GM21529 (cell line): ENCODE results near the gene CHI3L1.
"Not testable (repeated sequence)": the region's sequence is repeated elsewhere in the genome, so short reads cannot be mapped to it uniquely, and the experiment has no call there.

Experiments
- ATAC-seq: cut with Tn5 transposase; IDR thresholded peaks from one replicate; pipeline ENCODE4 v1.9.1; 2021; ENCODE audit not compliant: unreplicated experiment

CHI3L1 gene

DNA sequence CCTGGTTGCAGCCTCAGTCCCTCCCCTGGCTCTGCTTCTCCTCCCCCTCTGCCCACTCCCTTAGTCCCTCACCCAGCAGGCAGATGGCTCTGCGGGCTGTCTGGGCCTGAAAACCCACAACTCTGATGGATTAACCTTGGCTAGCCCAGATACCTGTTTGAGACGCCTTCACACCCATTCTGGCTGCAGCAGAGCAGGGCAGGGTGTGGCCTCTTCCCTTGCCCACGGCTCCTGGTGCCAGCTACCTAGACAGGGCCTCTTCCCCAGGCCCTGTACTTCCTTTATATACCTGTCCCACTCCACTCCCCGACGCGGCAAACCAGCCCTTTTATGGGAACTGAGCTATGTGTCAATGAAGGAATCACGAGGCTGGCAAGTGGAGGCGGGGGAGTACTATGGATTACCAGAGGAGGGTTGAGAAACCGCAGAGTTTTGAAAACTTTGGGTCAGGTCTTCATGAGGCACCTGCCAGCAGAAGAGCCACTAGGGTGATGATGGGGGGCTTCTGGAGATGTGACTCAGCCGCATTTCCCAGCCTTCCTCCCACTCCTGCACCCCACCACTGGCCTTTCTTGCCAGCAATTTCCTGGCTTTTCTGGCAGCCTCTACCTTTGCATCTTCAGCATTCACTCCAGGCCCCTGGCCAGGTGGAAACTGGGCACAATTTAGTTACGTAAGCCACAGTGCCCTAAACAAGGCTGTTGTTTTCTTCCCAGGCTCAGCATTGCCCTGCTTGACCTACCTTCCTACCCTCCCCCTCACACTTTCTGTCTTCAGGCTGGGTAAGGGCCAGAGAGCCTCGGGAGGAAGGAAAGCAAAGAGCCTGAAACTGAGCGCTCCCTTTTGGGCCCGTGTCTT is at the start of gene CHI3L1:
TSS of gene CHI3L1 (minus strand) at position 259 of the 858 bp plus-strand sequence. CDS start at position 178, 81 bp downstream.
- ATAC-seq, result no peak

DNA sequence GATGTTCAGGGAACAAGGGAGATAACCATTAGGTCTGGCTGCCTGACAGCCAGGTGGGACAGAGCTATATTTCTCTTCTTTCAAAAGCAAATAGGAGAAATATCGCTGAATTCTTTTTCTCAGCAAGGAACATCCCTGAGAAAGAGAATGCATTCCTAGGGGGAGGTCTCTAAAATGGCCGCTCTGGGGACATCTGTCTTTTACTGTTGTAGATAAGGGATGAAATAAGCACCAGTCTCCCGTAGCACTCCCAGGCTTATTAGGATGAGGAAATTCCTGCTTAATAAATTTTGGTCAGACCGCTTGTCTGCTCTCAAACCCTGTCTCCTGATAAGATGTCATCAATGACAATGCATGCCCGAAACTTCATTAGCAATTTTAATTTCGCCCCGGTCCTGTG is 48.4 kb upstream of the CHI3L1 start:
- not testable (repeated sequence) for ATAC-seq

DNA sequence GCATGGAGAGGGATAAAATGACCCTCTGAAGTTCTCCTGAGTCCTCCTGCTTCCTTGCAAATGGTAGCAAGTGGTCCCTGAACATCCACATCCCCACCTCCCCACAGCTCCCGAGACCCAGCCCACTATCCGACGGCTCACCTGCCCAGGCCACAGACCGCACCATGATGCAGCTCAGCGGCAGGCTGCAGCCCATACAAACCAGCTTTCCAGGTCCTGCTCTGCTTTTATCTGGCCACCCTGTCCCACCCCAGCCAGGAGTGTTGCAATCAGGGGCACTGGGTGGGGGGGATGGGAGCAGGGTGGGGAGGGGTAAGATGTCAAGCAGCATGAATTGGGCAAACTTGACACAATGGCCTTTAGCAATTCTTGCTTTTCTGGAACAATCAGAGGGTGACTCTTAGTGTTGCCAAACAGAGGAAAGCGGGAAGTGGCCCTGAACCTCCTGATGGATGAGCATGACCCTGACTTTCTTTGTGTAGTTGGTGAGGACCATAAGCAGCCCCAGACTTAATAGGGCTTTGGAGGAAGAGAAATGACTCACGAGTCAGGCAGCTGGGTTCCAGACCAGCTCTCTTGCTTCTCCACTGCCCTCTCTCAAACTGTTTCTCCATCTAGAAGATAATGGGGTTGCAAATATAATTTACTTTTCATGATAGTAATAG is 43.1 kb upstream of the CHI3L1 start, which contains the start of gene CHIT1:
TSS of gene CHIT1 (minus strand) at position 203 of the 665 bp plus-strand sequence. CDS start at position 166, 37 bp downstream.
- ATAC-seq, result no peak

DNA sequence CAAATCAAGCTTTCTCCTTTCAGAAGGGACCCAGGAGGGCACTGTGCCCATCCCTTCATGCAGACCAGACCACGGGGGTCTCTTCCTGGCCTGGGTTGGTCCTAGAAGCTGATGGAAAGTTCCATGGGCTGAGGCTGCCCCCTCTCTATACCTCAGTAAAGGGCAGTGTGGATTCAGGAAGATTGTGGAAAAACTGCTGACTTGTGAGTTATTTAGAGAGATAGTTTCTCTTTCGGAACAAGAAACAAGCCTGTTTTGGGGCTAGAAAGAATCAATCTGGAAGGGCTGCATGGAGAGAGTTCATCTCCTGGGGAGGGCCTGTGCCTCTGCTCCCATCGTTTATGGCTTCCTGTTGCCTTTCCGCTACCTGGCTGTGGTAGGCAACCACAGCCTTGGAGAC is 42.2 kb upstream of the CHI3L1 start:
- ATAC-seq, result no peak

DNA sequence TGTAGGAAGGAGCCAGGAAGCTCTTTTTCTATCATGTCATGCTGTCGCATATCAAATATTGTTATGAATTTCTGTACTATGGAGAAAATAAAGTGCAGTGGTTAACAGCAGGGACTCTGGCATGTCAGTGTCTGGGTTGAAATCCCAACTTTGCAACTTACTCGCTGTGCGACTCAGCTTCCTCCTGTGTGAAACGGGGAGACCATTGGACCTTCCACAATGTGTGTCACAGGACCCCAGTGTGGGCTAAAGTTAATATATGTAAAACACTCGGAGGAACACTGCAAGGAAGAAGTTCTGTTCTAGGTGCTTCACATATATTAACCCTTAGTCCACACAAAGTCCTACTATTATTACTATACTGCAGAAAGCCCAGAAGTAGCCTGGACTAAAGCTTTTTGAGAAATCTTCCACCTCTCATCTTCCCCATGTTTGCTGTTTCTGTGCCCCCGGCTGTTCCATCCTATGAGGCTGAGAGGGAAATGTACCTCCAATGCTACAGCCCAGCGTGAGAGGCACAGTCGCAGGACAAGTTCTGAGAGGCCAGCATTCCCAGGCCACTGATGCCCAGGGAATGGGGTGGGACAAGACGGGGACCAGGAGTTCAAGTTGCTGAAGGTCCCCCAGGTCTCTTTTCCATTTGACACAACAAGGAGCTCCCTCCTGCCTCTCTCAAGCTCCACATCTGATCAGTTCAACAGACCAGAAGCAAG is 41.0 kb upstream of the CHI3L1 start:
- ATAC-seq, result no peak

DNA sequence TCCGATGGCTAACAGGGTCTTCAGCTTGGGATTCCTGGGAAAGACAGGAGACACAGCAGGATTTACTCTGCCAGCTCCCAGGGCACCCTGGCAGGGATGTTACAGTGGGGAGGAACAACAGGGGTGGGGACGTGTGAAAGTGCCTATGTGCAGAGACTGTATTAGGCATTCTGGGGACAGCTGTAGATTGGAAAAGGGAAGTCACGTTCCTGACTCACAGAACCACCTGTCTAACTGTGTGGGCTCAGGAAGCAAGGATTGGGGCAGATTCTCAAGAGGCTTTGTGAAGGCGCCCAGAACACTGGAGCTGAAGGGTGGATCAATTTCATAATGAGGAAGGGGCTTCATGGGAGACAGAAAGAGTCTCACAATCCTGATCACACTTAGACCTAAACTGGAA is 38.6 kb upstream of the CHI3L1 start:
- ATAC-seq, result no peak

DNA sequence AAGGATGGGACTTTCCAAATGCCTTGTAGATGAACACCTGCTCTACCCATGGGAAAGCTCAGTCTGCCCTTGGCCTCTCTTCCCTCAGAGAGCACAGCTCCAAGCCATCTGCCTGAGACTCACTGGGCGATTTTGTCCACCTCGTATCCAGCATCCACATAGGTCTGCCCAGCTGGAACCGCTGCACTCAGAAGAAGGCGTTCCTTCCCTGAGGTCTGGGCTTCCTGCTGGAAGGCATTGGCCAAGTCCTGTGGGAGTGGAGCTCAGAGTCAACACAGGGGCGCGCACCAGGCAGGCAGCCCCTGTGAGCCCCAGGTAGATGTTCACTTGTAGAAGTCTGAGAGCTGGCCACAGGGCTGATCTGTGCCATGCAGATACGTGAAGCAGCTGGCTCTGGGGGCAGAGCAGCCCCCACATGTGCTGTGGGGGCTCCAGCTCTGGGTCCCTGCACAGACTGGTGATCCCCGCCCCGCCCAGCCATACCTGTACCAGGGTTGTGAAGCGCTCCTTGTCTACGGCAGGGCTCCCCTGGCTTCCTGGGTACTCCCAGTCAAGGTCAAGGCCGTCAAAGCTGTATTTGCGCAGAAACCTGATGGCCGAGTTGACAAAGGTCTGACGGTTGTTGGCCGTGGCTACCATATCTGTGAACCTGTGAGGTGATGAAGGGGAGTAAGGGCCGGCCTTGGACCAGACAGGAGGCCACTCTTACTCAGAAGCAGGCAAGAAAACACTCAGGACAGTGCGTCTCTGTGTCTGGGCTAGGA is 36.7 kb upstream of the CHI3L1 start:
- no peak for ATAC-seq

DNA sequence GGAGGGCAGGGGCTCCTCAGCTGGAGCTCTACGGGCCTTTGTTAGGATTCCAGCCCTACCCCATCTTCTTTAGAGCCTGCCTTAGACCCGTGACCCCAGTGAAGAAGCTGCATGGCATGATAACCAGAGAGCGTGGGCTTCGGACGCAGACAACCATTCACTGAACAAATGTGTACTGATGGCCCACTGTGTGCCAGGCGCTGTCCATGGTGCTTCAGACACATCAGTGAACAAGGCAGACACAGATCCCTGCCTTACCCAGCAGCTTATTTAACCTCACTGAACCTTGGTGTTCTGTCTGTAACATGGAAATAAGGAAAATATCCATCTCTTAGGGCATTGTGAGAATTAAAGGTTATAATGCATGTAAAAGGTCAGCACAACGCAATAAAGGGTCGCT is 33.4 kb upstream of the CHI3L1 start:
- ATAC-seq, result no peak

DNA sequence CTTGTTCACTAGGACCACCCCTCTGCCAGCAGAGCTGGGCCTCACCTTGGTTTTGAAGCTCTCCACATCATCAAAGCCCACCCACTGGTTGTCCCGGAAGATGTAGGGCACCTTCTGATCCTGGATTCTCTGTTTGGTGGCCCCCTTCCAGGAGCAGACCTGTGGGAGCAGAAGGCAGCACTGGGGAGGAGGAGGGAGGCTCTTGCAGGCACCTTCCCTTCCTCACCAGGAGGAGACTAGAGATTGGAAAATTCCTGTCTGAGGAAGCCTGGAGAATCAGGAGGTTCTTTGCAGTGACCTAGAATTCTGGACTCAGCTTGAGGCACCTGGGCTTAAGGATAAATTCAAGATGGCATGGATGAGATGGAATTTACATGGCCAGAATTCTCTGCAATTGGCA is 32.7 kb upstream of the CHI3L1 start:
- no peak for ATAC-seq

DNA sequence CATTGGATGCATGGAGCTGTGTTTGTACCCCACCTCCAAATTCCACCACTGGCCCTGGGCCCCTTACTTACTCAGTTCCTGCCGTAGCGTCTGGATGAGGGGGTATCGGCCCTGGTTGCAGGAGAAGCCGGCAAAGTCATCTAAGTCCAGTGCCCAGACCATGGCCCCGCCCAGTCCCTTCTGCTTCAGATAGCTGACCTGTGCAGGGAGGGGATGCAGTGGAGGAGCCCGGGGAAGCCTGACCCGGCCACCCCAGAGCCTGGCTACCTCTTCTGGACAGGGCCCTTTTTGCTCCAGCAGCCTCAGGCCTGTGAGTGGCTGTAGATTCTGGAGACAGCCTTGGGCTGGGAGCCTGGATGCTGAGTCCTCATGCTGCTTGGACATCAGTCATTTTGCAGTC is 31.2 kb upstream of the CHI3L1 start:
- ATAC-seq, result no peak

DNA sequence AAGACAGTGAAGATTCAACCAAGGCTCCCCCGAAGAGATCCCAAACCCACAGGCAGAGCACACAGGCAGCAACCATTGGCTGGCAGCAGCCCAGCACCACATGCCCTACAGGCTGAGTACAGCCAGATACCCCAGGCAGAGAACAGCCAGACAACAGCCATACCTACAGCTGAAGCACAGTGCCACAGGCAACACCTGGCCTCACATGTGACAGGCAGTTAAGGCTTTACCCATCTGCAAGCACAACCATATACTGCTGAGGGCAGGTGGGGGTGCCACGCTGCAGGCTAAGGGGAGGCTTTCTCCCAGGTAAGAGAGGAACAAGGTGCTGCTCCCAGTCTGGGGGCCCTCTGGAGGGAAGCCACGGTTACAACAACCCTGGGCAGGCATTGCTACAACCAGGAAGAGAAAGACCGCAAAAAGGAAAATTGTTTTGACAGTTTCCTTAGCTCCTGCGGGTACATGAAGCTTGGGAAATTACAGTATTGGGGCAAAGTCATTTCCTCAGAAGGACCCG is 30.7 kb upstream of the CHI3L1 start:
- ATAC-seq, result no peak

DNA sequence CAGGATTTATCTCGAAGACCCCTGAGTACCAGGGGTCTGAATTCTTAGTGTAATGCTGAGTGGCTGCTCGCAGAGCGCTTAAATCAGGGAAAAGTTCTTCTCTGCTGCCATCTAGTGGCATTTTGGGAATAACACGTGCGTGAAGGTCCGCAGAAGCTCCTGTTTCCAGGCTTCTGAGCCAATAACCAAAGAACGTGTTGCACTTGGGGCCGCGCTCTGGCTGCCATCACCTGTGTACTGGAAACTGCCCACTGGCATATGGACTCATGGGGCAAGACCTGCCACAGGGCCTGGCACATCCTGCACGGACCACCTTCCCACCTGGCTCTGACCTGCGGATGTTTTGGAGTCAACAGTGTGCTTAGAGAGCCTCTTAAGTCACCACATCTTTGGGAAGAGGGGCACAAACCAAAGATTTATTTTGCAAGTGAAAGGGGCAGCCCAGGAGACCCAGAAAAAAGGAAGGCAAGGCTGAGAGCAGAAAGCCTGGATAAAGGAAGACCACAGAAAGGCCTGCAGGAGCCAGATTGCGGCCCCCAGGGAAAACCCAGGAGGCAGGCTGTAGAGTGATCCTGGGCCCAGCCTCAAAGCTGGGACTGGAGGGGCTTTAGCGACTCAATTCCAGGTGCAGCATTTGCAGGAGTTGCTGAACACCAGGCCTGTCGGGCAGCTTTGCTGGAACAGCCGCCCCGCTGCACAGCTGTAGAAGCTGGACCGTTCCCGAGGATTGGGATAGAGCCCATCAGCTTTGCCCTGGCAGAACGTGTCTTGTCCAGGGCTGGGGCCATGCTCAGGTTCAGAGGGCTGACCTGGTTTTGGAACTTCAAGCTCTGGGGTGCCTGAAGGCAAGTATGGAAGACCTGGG is 30.0 kb upstream of the CHI3L1 start:
- no peak for ATAC-seq

DNA sequence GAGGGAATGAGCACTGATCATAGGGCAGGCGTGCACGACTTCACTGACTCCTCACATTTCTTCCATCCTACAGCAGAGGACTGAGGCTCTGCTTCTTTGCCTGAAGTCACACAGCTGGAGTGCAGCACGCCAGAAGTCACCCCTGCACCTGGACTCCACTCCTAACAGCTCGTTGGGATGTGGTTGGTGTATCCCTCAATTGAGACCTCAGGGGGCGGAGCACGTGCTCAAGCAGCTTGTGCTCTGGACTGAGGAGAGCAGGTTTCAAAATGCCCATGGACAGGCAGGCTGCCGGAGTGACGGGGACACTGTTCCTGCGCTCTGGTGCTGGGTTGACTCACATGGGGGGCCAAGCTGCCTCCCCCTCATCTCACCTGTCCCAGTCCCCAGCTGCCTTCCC is 29.1 kb upstream of the CHI3L1 start:
- no peak for ATAC-seq

DNA sequence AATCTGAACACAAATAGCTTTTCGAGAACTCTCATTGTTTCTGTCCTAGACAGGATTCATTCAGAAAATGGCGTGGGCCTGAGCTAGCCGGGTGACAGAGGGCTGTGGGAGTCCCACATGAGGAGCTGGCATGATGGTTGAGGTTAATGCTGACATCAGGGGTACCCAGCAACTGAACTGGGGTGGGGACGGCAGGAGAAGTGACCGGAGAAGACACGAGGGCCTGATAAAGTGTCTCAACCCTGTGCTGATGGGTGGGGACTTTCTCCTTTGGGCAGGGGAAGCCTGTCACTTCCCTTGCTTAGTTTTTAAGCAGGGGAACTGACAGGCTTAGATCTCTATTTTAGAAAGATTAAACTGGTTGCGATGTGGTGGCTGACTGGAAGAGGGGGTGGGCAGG is 28.4 kb upstream of the CHI3L1 start:
- no peak for ATAC-seq

DNA sequence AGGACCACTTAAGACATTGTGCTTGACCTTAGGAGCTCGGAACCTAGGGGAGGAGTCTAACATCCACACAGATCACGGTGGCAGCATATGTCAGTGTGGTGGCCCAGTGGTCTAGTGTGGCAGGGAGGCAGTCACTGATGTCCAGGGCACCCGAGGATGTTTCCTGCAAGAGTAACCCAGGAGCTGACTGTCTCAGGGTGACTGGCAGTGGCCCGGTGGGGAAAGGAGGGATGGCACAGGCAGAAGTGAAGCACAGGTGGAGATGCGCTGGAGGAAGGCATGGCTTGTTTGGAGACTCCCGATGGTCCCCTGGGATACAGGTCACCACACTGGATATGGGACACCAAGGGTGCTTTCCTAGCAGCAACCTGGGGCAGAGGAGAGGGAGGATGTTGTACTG is 26.6 kb upstream of the CHI3L1 start:
- no peak for ATAC-seq

DNA sequence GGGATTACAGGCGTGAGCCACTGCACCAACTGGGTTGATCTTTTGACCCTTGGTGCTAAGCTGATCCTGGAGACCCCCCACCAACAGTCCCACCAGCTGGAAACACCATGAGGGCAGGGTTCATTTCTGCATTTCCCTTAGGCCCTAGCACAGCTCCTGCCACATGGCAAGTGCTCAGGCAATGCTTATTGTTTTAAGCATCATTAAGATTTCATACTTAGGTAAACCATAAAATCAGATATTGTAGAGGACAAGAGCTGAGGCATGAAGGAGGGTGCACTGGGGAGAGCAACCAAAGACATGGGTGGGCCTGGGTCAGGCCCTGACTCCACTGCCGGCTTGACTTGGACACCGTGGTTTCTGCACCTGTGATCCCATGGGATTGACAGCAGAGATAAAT is 25.3 kb upstream of the CHI3L1 start:
- no peak for ATAC-seq

DNA sequence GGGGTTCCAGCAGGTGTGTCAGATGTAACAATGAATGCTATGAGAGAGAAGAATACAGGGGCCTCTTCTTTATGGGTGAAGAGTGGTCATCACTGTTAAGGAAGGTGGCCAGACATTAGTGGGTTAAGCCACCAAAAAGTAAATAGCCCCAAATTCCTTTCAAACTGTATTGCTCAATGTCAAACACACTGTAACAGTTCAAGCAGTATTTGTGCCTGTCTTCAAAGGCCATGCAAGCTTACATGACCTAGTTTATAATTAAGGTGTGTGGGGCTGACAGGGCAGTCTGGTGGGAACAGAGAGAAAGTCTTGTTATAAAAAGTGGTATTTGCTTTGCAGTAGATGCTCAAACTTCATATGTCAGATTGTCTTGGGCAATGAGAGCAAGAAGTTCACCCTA is 24.5 kb upstream of the CHI3L1 start:
- no peak for ATAC-seq

DNA sequence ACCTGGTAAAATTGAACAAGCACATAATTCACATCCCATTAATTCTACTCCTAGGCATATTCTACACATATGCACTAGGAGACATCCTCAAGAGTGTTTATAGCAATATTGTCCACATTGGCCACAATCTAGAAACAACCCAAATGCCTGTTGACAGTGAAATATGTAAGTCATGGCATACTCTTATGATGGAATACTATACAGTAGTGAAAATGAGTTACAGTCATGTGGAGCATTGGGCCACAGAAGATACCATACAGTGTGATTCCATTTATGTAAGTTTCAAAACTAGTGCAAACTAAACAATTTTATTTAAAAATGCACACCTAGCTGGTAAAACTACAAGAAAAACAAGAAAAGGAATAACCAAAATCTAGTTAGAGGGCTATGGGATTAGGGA is 23.8 kb upstream of the CHI3L1 start:
- no peak for ATAC-seq

DNA sequence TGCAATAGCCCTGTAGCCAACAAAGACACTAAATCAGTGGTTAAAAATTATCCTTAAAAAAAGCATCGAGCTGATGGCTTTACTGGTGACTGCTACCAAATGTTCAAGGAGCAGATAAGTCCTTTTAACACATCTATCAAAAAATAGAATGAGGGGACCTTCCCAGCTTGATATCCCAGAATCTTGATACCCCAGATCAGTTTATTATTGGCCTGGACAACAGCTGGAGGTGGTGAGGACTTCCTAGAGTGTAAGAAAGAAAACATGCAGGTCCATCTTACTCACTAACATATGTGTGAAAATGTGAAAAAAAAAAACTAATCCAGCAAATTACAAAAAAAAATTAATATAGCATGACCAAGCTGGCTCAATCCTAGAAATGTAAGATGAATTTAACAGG is 21.7 kb upstream of the CHI3L1 start:
- ATAC-seq, result no peak

DNA sequence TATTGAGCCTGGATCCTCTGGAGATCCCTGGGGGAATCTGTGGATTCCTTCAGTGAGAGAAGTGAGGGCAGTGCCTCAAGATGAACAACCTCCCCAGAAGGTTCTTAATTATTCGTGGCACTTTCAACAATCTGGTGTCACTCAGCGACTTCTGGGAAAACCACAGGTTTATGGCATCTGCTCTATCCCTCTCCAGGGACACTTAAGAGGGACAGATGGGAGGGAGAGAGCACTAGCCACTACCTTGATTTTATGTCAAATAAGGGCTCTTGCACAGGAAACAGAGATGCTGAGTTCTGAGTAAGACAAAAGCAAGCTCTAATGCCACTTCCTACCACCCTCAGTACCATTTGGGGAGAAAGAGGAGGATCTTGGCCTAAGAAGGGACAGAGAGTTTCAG is 21.2 kb upstream of the CHI3L1 start:
- ATAC-seq, result no peak
